Liver (tissue), 9 donors: ENCODE measurements around the gene SUGCT. TPM values are rescaled to one million over a fixed set of nuclear protein-coding genes. Genes with fewer than 3 reads are reported as not detected.
"Not testable (repeated sequence)": the region's sequence is repeated elsewhere in the genome, so short reads cannot be mapped to it uniquely, and the experiment has no call there.

ENCODE experiments used
- DNase-seq: peaks from one replicate; pipeline ENCODE4 v3.0.0-alpha.2; 2017; ENCODE audit warnings: low spot score
- H3K27ac ChIP-seq, 2 donors: one replicate each; pipeline ENCODE4 v1.7.0; 2013; ENCODE audit warnings: inconsistent platforms in 2 of 2, low read length in 2 of 2, control low read depth in 1 of 2, low read depth in 1 of 2, mild to moderate bottlenecking in 1 of 2
- H3K27me3 ChIP-seq, 4 donors: one replicate each; pipeline versions ENCODE4 v1.6.1 to v1.7.0; 2013; ENCODE audit warnings: low read length in 3 of 4, inconsistent platforms in 1 of 4, mild to moderate bottlenecking in 1 of 4, moderate library complexity in 1 of 4; ENCODE audit not compliant: control insufficient read depth in 4 of 4, insufficient read depth in 4 of 4
- H3K36me3 ChIP-seq, 4 donors: one replicate each; pipeline versions ENCODE4 v1.6.1 to v1.7.0; 2013; ENCODE audit warnings: low read length in 3 of 4, mild to moderate bottlenecking in 3 of 4, low read depth in 1 of 4, moderate library complexity in 1 of 4; ENCODE audit not compliant: control insufficient read depth in 4 of 4, insufficient read depth in 3 of 4
- H3K4me1 ChIP-seq, 4 donors: one replicate each; pipeline versions ENCODE4 v1.6.1 to v1.7.0; 2013; ENCODE audit warnings: low read length in 3 of 4, mild to moderate bottlenecking in 3 of 4, moderate library complexity in 1 of 4; ENCODE audit not compliant: control insufficient read depth in 4 of 4, insufficient read depth in 4 of 4
- H3K4me3 ChIP-seq, 3 donors: one replicate each; pipeline versions ENCODE4 v1.6.1 to v1.7.0; 2013; ENCODE audit warnings: low read length in 3 of 3, control low read depth in 1 of 3, low read depth in 1 of 3, mild to moderate bottlenecking in 1 of 3
- H3K9ac ChIP-seq, 2 donors: one replicate each; pipeline ENCODE4 v1.7.0; 2013; ENCODE audit warnings: low read length in 2 of 2, mild to moderate bottlenecking in 2 of 2, moderate library complexity in 2 of 2, control low read depth in 1 of 2, low read depth in 1 of 2
- H3K9me3 ChIP-seq, 4 donors: one replicate each; pipeline versions ENCODE4 v1.6.1 to v1.7.0; 2013; ENCODE audit warnings: low read length in 3 of 4; ENCODE audit not compliant: control insufficient read depth in 4 of 4
- ATF3 ChIP-seq: IDR thresholded peaks from 2 replicates; pipeline ENCODE4 v1.6.1; 2016; ENCODE audit warnings: antibody characterized with exemption
- CTCF ChIP-seq: fragments of 150-350 bp; IDR thresholded peaks from 2 replicates; pipeline ENCODE4 v1.5.1; 2017; ENCODE audit warnings: improper control_type of control experiment, low read depth, low read length; ENCODE audit not compliant: missing input control
- EGR1 ChIP-seq, 2 donors: IDR thresholded peaks; 2 replicates each; pipeline ENCODE4 v1.6.1; 2016 to 2018; ENCODE audit warnings: antibody characterized with exemption in 2 of 2, low read depth in 2 of 2
- FOXA1 ChIP-seq: IDR thresholded peaks from 2 replicates; pipeline ENCODE4 v1.6.1; 2016; ENCODE audit warnings: antibody characterized with exemption
- FOXA2 ChIP-seq: IDR thresholded peaks from 2 replicates; pipeline ENCODE4 v1.6.1; 2016; ENCODE audit warnings: antibody characterized with exemption
- GABPA ChIP-seq, 2 donors: IDR thresholded peaks in 1 of 2; conservative IDR thresholded peaks in 1 of 2; 2 replicates each; pipeline ENCODE4 v1.6.1; 2016; ENCODE audit warnings: antibody characterized with exemption in 2 of 2, mild to moderate bottlenecking in 1 of 2, moderate library complexity in 1 of 2
- HNF4A ChIP-seq, 2 donors: conservative IDR thresholded peaks; 2 replicates each; pipeline ENCODE4 v1.6.1; 2016; ENCODE audit warnings: antibody characterized with exemption in 2 of 2, mild to moderate bottlenecking in 2 of 2
- JUND ChIP-seq, 2 donors: IDR thresholded peaks; 2 replicates each; pipeline ENCODE4 v1.6.1; 2016; ENCODE audit warnings: antibody characterized with exemption in 2 of 2
- NR2F2 ChIP-seq: IDR thresholded peaks from 2 replicates; pipeline ENCODE4 v1.6.1; 2016; ENCODE audit warnings: antibody characterized with exemption
- RAD21 ChIP-seq, 2 donors: IDR thresholded peaks; 2 replicates each; pipeline ENCODE4 v1.6.1; 2016; ENCODE audit warnings: antibody characterized with exemption in 2 of 2, mild to moderate bottlenecking in 2 of 2
- REST ChIP-seq: IDR thresholded peaks from 2 replicates; pipeline ENCODE4 v1.6.1; 2016; ENCODE audit warnings: antibody characterized with exemption, mild to moderate bottlenecking
- RXRA ChIP-seq, 2 donors: IDR thresholded peaks; 2 replicates each; pipeline ENCODE4 v1.6.1; 2017 to 2018; ENCODE audit warnings: antibody characterized with exemption in 2 of 2, mild to moderate bottlenecking in 1 of 2
- SP1 ChIP-seq: IDR thresholded peaks from 2 replicates; pipeline ENCODE4 v1.6.1; 2018; ENCODE audit warnings: antibody characterized with exemption, mild to moderate bottlenecking
- TAF1 ChIP-seq: conservative IDR thresholded peaks from 2 replicates; pipeline ENCODE4 v1.6.1; 2016; ENCODE audit warnings: antibody characterized with exemption, mild to moderate bottlenecking
- YY1 ChIP-seq: IDR thresholded peaks from 2 replicates; pipeline ENCODE4 v1.6.1; 2016; ENCODE audit warnings: antibody characterized with exemption, mild to moderate bottlenecking
- ZBTB33 ChIP-seq: IDR thresholded peaks from 2 replicates; pipeline ENCODE4 v1.6.1; 2016; ENCODE audit warnings: antibody characterized with exemption
- WGBS: extraction: QIAGEN DNeasy Blood & Tissue Kit; methylation state at CpG from one replicate; pipeline ENCODE4 v1.1.7; 2013; 5-methylcytosine and 5-hydroxymethylcytosine counted together
- polyA plus RNA-seq, 2 donors: library from polyadenylated mRNA; stranded (reverse) in 1 of 2; unstranded in 1 of 2; fragments of 200-250 nt in 1 of 2; fragments of >200 nt in 1 of 2; fragmentation: Nextera tagmentation in 1 of 2; extraction: Ambion mirVana in 1 of 2; gene quantifications; one replicate each; pipeline versions ENCODE4 v1.2.1 to v1.2.3, GENCODE V29; 2013 to 2015
- total RNA-seq, 2 donors: library from RNA; depleted of rRNA; stranded (reverse); fragments of >200 nt; gene quantifications; one replicate each; pipeline ENCODE4 v1.2.3, GENCODE V29; 2014
- donor health status: healthy.
- donor health status: healthy.
- donor health status: healthy.
- donor health status: healthy.
- donor health status: healthy.

Gene SUGCT
- total and polyA plus RNA-seq, 4 donors, result 6.2 to 11.9 (median 9.9) TPM

GRCh38 chr7:40647719-40648118, 512.9 kb downstream of the SUGCT start (continued):
- TF ChIP-seq EGR1 (IDR thresholded peaks at IDR 0.05; ENCODE audit: low read depth in 2 of 2) (no peak), NR2F2 (no peak), FOXA1 (no peak)

GRCh38 chr7:40649247-40649646, 514.4 kb downstream of the SUGCT start:
- Histone ChIP-seq H3K4me3 (no peak overlapping the region), H3K27ac (no peak overlapping the region), H3K9me3 (no peaks in the 10 kb centered on the region), H3K36me3 (no peaks in the 10 kb centered on the region), H3K4me1 (no peaks in the 10 kb centered on the region), H3K9ac (no peak overlapping the region), H3K27me3 (no peaks in the 10 kb centered on the region)
- WGBS, result 54% methylated on average over 1 of the region's 1 CpG
- no peak for DNase-seq
- no peak for TF ChIP-seq EGR1 (IDR thresholded peaks at IDR 0.05; ENCODE audit: low read depth in 2 of 2)
- no peak for TF ChIP-seq FOXA2
- TF ChIP-seq YY1, result no peak
- TF ChIP-seq SP1, result no peak
- no peak for TF ChIP-seq CTCF
- TF ChIP-seq FOXA1, result no peak
- no peak for TF ChIP-seq TAF1
- TF ChIP-seq REST, result no peak
- TF ChIP-seq RXRA (IDR thresholded peaks at IDR 0.05), result no peak
- TF ChIP-seq HNF4A (conservative IDR thresholded peaks at IDR 0.05), result no peak
- no peak for TF ChIP-seq ZBTB33
- TF ChIP-seq RAD21 (IDR thresholded peaks at IDR 0.05), result no peak
- no peak for TF ChIP-seq JUND (IDR thresholded peaks at IDR 0.05)
- TF ChIP-seq ATF3, result no peak
- TF ChIP-seq NR2F2, result no peak
- TF ChIP-seq GABPA (IDR thresholded peaks at IDR 0.05 in 1 of 2, conservative IDR thresholded peaks at IDR 0.05 in 1 of 2), result no peak

GRCh38 chr7:40650903-40651302, 516.1 kb downstream of the SUGCT start:
- H3K4me1 ChIP-seq, H3K9ac ChIP-seq, H3K9me3 ChIP-seq, H3K27ac ChIP-seq, H3K27me3 ChIP-seq, H3K4me3 ChIP-seq, H3K36me3 ChIP-seq, DNase-seq: not testable (repeated sequence)
- 96% methylated on average over 1 of the region's 1 CpG for WGBS
